ENCODE measurements around the gene MEGF11.

DNA sequence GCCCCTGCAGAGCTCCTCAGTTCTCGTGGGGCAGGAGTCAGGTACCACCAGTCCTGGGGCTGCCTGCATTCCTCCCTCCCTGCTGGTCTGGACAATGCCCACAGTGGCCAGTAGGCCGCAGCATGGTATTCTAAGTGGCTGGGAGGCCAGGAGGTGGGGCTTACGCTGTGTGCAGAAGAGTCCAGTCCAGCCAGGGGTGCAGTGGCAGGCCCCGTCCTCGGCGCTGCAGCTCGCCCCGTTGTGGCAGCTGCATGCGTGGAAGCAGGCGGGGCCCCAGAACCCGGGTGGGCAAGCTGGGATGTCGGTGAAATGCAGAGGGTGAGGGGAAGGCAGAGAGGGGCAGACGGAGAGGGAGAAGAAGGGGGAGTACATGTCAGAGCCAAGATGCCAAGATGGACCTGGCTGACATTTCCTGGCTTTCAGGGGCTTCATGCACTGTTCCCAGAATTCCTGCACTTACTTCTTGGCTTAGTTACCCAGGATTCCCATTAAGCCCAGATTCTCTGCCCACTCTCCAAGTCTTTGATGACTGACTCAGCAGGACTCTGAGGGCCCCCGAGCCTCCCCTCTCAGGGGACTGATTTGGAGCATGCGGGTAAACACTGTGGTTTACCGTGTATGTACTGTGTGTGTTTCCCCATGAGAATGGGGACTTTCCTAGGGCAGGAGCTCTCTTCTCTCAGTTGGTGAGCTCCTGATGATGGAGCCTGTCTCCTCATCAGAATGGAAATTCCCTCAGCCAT lies 336.7 kb downstream of the MEGF11 start:
- no peak for TF ChIP-seq SUZ12 (IDR thresholded peaks at IDR 0.05; ENCODE audit: extremely low read depth, insufficient read depth, insufficient read length)
- no peak for TF ChIP-seq YY1 (IDR thresholded peaks at IDR 0.05; ENCODE audit: insufficient read depth, insufficient read length)
